ENCODE data around the gene PGPEP1. TPM values are rescaled to one million over a fixed set of nuclear protein-coding genes. Genes with fewer than 3 reads are reported as not detected.

The PGPEP1 gene
- total RNA-seq, 2 donors from 2014 or later = 16.4 to 20.6 TPM

DNA sequence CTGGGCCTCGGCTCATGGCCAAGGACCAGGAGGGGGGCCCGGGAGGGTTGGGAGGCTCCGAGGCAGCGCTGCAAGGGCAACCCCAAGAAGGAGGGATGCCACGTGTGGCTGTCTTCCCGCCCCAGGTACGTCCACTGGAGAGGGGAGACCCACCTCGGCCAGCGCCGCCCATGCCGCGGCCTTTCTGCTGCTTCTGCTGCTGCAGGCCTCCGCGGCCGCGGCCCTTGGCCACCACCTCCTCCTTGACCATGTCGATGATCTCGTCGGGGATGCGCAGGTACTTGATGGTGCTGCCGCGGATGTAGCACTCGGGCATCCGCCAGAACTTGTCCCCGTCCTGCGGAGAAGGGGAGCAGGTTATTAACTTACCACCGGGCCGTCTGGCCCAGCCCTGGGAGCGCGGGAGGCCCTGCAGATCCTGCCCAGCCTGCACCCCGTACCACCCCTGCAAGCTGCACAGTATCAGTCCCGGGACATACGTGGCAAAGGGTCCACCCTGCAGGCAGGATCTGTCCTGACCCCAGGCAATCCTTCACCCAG lies 30.8 kb upstream of the PGPEP1 start:
- TF ChIP-seq, protein P1, sequence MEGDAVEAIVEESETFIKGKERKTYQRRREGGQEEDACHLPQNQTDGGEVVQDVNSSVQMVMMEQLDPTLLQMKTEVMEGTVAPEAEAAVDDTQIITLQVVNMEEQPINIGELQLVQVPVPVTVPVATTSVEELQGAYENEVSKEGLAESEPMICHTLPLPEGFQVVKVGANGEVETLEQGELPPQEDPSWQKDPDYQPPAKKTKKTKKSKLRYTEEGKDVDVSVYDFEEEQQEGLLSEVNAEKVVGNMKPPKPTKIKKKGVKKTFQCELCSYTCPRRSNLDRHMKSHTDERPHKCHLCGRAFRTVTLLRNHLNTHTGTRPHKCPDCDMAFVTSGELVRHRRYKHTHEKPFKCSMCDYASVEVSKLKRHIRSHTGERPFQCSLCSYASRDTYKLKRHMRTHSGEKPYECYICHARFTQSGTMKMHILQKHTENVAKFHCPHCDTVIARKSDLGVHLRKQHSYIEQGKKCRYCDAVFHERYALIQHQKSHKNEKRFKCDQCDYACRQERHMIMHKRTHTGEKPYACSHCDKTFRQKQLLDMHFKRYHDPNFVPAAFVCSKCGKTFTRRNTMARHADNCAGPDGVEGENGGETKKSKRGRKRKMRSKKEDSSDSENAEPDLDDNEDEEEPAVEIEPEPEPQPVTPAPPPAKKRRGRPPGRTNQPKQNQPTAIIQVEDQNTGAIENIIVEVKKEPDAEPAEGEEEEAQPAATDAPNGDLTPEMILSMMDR (IDR thresholded peaks at IDR 0.05) = no peak

DNA sequence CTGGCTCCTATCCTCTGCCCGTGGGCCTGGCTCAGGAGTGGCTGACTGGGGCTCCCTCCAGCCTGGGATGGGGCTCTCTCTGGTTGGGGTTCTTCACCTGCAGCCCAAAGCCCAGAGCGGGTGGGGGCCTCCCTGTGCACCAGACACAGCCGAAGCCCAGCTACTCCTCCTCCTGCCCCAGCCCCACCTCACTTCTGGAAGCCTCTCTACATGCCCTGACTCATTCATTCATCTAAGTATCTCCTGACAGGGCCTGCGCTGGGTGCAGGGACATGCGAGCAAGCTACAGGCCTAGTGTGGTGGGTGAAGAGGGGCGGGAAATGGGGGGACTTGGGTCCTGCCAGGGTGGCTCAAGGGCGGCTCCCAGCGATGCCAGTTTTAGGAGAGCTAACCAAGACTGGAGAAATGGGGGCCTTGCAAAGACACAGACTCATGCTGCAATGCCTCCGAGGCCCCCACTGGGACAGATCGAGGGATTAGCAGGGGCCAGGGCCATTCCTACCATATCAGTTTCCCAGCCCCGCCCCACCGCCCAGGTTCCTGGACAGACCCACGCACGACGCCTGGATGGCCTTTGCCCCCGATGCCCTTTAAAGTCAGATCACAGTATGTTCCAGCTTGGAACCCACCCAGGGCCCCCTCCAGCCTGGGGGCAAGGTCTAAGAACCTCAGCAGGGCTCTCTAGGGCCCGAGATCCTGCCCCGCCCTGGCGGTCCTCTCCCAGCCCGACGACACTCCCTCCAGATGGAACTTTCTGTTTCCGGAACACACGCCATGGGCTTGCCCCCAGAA lies 30.1 kb upstream of the PGPEP1 start:
- H3K27me3 ChIP-seq = no peaks in the 10 kb centered on the region
- DNase-seq (ENCODE audit: low spot score) = no peak
- TF ChIP-seq, protein P1 (IDR thresholded peaks at IDR 0.05) = no peak
- peaks cover 34% of the 10 kb centered on the region for H3K36me3 ChIP-seq
- no peak overlapping the region for H3K27ac ChIP-seq
- peaks cover 0 to 18% of the 10 kb centered on the region in 2 donors for H3K4me1 ChIP-seq
- no peak overlapping the region for H3K4me3 ChIP-seq
- H3K9me3 ChIP-seq = no peaks in the 10 kb centered on the region

More for the DNA sequence above, 30.8 kb upstream of the PGPEP1 start:
- H3K36me3 ChIP-seq = peaks cover 34% of the 10 kb centered on the region
- H3K4me1 ChIP-seq = peaks cover 0 to 25% of the 10 kb centered on the region in 2 donors
- no peaks in the 10 kb centered on the region for H3K27me3 ChIP-seq
- DNase-seq (ENCODE audit: low spot score) = no peak
- no peaks in the 10 kb centered on the region for H3K9me3 ChIP-seq
- no peak overlapping the region for H3K4me3 ChIP-seq
- H3K27ac ChIP-seq = no peak overlapping the region

DNA sequence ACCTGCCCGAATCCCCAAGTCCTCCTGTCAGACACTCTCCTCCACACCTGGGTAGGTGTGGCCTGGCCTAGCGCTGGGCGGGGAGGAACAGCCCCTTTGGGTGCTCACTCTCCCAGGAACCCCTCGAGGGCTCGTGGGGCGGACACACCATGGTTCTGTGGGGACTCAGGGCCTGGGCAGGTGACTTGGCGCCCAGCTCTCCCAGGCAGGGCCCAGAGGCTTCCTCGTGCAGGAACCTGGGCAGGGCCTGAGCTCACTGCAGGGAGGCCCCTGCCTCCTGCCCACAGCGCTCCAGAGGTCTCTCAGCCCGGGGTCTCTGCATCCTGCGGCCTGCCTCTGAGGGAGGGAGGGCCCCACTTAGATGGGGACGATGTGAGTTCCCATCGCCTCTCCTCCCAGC lies 29.4 kb upstream of the PGPEP1 start:
- Histone ChIP-seq H3K27me3 (no peaks in the 10 kb centered on the region), H3K4me1 (peaks cover 0 to 11% of the 10 kb centered on the region in 2 donors), H3K4me3 (no peak overlapping the region), H3K27ac (no peak overlapping the region), H3K9me3 (no peaks in the 10 kb centered on the region), H3K36me3 (peaks cover 34% of the 10 kb centered on the region)
- DNase-seq (ENCODE audit: low spot score) = no peak
- TF ChIP-seq, protein P1 (IDR thresholded peaks at IDR 0.05) = no peak

DNA sequence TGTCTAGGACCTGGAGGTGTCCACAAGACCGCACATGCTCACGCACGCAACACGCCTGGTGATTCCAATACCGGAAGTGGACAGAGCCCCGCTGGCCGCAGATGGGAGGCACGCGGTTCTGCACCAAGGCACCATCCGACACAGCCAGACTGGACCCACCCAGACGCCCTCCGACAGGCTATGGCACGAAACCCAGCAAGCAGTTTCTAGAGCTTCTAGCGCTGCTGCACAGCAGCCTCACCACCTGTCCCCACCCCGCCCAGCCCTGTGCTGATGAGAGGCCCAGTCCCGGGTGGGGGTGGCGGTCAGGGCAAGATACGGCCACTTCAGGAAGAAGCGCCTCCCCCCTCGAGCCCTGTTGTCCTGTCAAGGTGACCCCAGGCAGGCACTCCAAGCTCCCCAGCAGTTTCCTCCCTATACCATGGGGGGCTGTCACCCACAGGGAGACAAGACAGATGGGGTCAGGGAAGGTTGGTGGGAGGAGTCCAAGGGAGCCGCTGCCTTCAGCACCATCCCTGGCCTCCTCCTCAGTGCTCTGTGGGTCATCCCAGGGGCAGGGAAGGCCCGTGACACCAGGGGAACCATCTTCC lies 28.8 kb upstream of the PGPEP1 start:
- DNase-seq (ENCODE audit: low spot score) = no peak
- TF ChIP-seq, protein P1 (IDR thresholded peaks at IDR 0.05) = no peak
- peaks cover 34% of the 10 kb centered on the region for H3K36me3 ChIP-seq
- no peaks in the 10 kb centered on the region for H3K27me3 ChIP-seq
- peaks cover 0 to 5% of the 10 kb centered on the region in 2 donors for H3K4me1 ChIP-seq
- no peak overlapping the region for H3K27ac ChIP-seq
- no peak overlapping the region for H3K4me3 ChIP-seq
- no peaks in the 10 kb centered on the region for H3K9me3 ChIP-seq

DNA sequence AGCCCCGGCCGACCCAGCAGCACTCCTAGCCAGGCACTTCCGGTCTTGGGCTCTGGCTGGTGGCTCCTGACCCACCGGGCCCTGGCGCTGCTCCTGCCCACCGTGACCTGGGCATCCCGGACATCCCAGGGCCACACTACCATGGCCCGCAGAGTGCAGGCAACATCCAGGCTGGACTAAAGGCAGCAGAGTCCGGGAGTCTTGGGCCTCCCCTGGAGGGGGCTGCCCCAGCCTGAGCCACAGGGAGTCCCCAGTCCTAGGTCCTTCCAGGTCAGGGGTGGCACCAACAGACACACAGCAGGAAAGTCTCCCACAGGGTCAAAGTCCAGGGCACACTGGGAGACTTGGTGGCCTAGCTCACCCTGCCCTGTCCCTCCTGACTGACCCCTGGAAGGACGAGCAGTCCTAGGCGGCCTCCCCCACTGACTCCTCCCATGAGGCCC lies 28.3 kb upstream of the PGPEP1 start:
- Histone ChIP-seq H3K4me1 (peaks cover 0 to 2% of the 10 kb centered on the region in 2 donors), H3K36me3 (peaks cover 34% of the 10 kb centered on the region)
- TF ChIP-seq, protein P1 (IDR thresholded peaks at IDR 0.05) = no peak

More for the DNA sequence above, 28.3 kb upstream of the PGPEP1 start:
- no peak overlapping the region for H3K4me3 ChIP-seq
- no peak for DNase-seq (ENCODE audit: low spot score)
- H3K9me3 ChIP-seq = no peaks in the 10 kb centered on the region
- H3K27me3 ChIP-seq = no peaks in the 10 kb centered on the region
- no peak overlapping the region for H3K27ac ChIP-seq
